DND-41 (cell line): ENCODE data around the gene ANTXR2.

Experiments used
- ATAC-seq: fragments of 200-7000 bp; cut with Tn5 transposase; 3 replicates; pipeline ENCODE4 v1.9.1; 2021; ENCODE audit warnings: low read depth; ENCODE audit not compliant: insufficient read depth
- DNase-seq: peaks from one replicate; pipeline ENCODE4 v3.0.0-alpha.2; 2020
- H2AFZ ChIP-seq: 2 replicates; pipeline ENCODE4 v1.6.0; 2012; ENCODE audit warnings: low read depth, low read length
- H3K27ac ChIP-seq: 2 replicates; pipeline ENCODE4 v1.5.1; 2012; ENCODE audit warnings: low read length, inconsistent platforms
- H3K27me3 ChIP-seq: fragments of 200-600 bp; sonication (generic); 2 replicates; pipeline ENCODE4 v1.6.0; 2012; ENCODE audit warnings: low read length, mild to moderate bottlenecking, inconsistent platforms; ENCODE audit not compliant: insufficient read depth, poor library complexity
- H3K36me3 ChIP-seq: 2 replicates; pipeline ENCODE4 v1.5.1; 2012; ENCODE audit warnings: low read length, inconsistent platforms; ENCODE audit not compliant: insufficient read depth
- H3K4me1 ChIP-seq: 2 replicates; pipeline ENCODE4 v1.5.1; 2012; ENCODE audit warnings: mild to moderate bottlenecking, low read length; ENCODE audit not compliant: insufficient read depth
- H3K4me2 ChIP-seq: 2 replicates; pipeline ENCODE4 v1.6.0; 2012; ENCODE audit warnings: mild to moderate bottlenecking, moderate library complexity, low read length, inconsistent platforms; ENCODE audit not compliant: insufficient read depth
- H3K4me3 ChIP-seq, 2 experiments: fragments of 200-600 bp in 1 of 2; shearing (Covaris generic) in 1 of 2; 2 replicates each; pipeline ENCODE4 v1.5.1; 2012 to 2016; ENCODE audit warnings: inconsistent platforms in 2 of 2, low read length in 2 of 2, mild to moderate bottlenecking in 2 of 2, low read depth in 1 of 2, moderate library complexity in 1 of 2
- H3K79me2 ChIP-seq: 2 replicates; pipeline ENCODE4 v1.6.0; 2012; ENCODE audit warnings: low read length, inconsistent platforms; ENCODE audit not compliant: insufficient read depth
- H3K9ac ChIP-seq: 2 replicates; pipeline ENCODE4 v1.6.0; 2012; ENCODE audit warnings: low read depth, mild to moderate bottlenecking, inconsistent platforms, low read length, moderate library complexity
- H3K9me3 ChIP-seq: 2 replicates; pipeline ENCODE4 v1.5.1; 2012; ENCODE audit warnings: low read length, moderate library complexity, mild to moderate bottlenecking, inconsistent platforms; ENCODE audit not compliant: insufficient read depth, severe bottlenecking
- H4K20me1 ChIP-seq: 2 replicates; pipeline ENCODE4 v1.6.0; 2012; ENCODE audit warnings: low read length; ENCODE audit not compliant: insufficient read depth
- EZH2 ChIP-seq: IDR thresholded peaks from 3 replicates; pipeline ENCODE4 v1.6.1; 2012; ENCODE audit warnings: borderline replicate concordance, low read depth, mild to moderate bottlenecking, moderate library complexity, low read length, inconsistent platforms; ENCODE audit not compliant: severe bottlenecking
- TF ChIP-seq, protein P1 (sequence below): IDR thresholded peaks from 2 replicates; pipeline ENCODE4 v1.5.1; 2012; ENCODE audit warnings: borderline replicate concordance, low read length, moderate library complexity, mild to moderate bottlenecking; ENCODE audit not compliant: poor library complexity, severe bottlenecking; ENCODE audit errors: extremely low read depth

The ANTXR2 gene

GRCh38 chr4:79886557-79886956 is 186.5 kb downstream of the ANTXR2 start:
- DNase-seq, result no peak
- Histone ChIP-seq H3K4me2 (no peak overlapping the region), H3K79me2 (no peaks in the 10 kb centered on the region), H3K27ac (no peak overlapping the region), H3K36me3 (no peaks in the 10 kb centered on the region), H3K4me3 (no peak overlapping the region), H4K20me1 (no peaks in the 10 kb centered on the region), H3K4me1 (no peaks in the 10 kb centered on the region), H2AFZ (no peak overlapping the region), H3K9me3 (no peaks in the 10 kb centered on the region), H3K27me3 (no peaks in the 10 kb centered on the region), H3K9ac (no peak overlapping the region)
- no peak for ATAC-seq
- no peak for TF ChIP-seq EZH2
- TF ChIP-seq, protein P1, sequence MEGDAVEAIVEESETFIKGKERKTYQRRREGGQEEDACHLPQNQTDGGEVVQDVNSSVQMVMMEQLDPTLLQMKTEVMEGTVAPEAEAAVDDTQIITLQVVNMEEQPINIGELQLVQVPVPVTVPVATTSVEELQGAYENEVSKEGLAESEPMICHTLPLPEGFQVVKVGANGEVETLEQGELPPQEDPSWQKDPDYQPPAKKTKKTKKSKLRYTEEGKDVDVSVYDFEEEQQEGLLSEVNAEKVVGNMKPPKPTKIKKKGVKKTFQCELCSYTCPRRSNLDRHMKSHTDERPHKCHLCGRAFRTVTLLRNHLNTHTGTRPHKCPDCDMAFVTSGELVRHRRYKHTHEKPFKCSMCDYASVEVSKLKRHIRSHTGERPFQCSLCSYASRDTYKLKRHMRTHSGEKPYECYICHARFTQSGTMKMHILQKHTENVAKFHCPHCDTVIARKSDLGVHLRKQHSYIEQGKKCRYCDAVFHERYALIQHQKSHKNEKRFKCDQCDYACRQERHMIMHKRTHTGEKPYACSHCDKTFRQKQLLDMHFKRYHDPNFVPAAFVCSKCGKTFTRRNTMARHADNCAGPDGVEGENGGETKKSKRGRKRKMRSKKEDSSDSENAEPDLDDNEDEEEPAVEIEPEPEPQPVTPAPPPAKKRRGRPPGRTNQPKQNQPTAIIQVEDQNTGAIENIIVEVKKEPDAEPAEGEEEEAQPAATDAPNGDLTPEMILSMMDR, result no peak

GRCh38 chr4:79886021-79886420 is 187.0 kb downstream of the ANTXR2 start:
- ATAC-seq (no peak), DNase-seq (no peak)
- TF ChIP-seq, protein P1, result no peak
- no peak for TF ChIP-seq EZH2
- Histone ChIP-seq H3K27ac (no peak overlapping the region), H3K9ac (no peak overlapping the region), H4K20me1 (no peaks in the 10 kb centered on the region), H3K36me3 (no peaks in the 10 kb centered on the region), H3K9me3 (no peaks in the 10 kb centered on the region), H3K4me1 (no peaks in the 10 kb centered on the region), H3K27me3 (no peaks in the 10 kb centered on the region), H3K4me2 (no peak overlapping the region), H3K79me2 (no peaks in the 10 kb centered on the region), H2AFZ (0 out of 2 replicates have a peak overlapping the region, but pooled peaks have one; percentile 3), H3K4me3 (no peak overlapping the region)

DNA sequence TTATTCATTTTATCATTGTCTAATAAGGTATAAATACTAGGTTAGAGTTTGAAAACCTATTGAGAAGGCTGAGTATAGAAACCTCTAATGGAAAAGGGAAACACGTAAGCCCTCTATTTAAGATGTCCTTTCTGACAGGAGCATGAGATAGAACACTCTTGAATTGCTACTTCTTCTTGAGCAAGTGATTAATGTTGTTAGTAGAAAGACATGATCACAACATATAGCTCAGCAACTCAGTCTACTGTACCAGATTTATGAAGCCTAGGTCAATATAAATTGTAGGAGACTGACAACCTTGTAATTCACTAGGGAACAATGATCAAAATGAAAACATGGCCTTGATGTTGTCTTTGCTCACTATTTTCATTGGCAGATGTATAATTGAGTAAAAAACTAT is 189.7 kb downstream of the ANTXR2 start:
- Histone ChIP-seq H2AFZ (no peak overlapping the region), H3K27me3 (no peaks in the 10 kb centered on the region)
- no peak for ATAC-seq

More for the DNA sequence above, 189.7 kb downstream of the ANTXR2 start:
- no peak for DNase-seq
- no peaks in the 10 kb centered on the region for H3K36me3 ChIP-seq
- H3K4me2 ChIP-seq, result no peak overlapping the region
- TF ChIP-seq, protein P1, result no peak
- no peak for TF ChIP-seq EZH2
- H3K27ac ChIP-seq, result no peak overlapping the region
- H3K4me3 ChIP-seq, result no peak overlapping the region
- no peaks in the 10 kb centered on the region for H3K9me3 ChIP-seq
- no peak overlapping the region for H3K9ac ChIP-seq
- H3K4me1 ChIP-seq, result no peaks in the 10 kb centered on the region
- H3K79me2 ChIP-seq, result no peaks in the 10 kb centered on the region
- no peaks in the 10 kb centered on the region for H4K20me1 ChIP-seq
